SH-SY5Y (cell line): ENCODE measurements around the gene SNAI1.

Source experiments
- GATA2 ChIP-seq: IDR thresholded peaks from 2 replicates; pipeline ENCODE4 v1.6.1; 2011; ENCODE audit warnings: mild to moderate bottlenecking, low read depth, low read length
- GATA3 ChIP-seq: IDR thresholded peaks from 2 replicates; pipeline ENCODE4 v1.6.1; 2011; ENCODE audit warnings: low read depth, mild to moderate bottlenecking, low read length, moderate library complexity

SNAI1 gene

GRCh38 chr20:49982346-49983122, at the start of gene SNAI1:
Gene SNAI1, plus strand, starts transcription at chr20:49982980. Its CDS starts 80 bp downstream, at chr20:49983060.
- TF ChIP-seq GATA3: no peak
- TF ChIP-seq GATA2: no peak

DNA sequence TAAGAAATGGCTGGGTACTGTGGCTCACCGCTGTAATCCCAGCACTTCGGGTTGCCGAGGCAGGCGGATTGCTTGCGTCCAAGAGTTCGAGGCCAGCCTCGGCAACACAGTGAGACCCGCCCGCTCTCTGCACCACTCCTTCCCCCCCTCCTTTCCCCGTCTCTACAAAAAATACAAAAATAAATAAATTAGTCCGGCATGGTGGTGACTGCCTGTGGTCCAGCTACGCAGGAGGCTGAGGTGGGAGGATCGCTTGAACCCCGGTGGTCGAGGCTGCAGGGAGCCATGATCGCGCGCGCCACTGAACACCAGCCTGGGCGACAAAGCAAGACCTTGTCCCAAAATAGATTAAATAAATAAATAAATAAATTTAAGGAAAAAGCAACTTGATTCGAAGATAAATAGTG, 47.0 kb upstream of the SNAI1 start:
- TF ChIP-seq GATA3: no peak
- no peak for TF ChIP-seq GATA2

- TF ChIP-seq GATA2 (no peak), GATA3 (no peak)
These were observed 46.4 kb upstream of the SNAI1 start, which contains the start of gene RNF114 for GRCh38 chr20:49936153-49937026. Gene RNF114, plus strand, starts transcription at chr20:49936397. Its CDS starts 16 bp downstream, at chr20:49936413.

DNA sequence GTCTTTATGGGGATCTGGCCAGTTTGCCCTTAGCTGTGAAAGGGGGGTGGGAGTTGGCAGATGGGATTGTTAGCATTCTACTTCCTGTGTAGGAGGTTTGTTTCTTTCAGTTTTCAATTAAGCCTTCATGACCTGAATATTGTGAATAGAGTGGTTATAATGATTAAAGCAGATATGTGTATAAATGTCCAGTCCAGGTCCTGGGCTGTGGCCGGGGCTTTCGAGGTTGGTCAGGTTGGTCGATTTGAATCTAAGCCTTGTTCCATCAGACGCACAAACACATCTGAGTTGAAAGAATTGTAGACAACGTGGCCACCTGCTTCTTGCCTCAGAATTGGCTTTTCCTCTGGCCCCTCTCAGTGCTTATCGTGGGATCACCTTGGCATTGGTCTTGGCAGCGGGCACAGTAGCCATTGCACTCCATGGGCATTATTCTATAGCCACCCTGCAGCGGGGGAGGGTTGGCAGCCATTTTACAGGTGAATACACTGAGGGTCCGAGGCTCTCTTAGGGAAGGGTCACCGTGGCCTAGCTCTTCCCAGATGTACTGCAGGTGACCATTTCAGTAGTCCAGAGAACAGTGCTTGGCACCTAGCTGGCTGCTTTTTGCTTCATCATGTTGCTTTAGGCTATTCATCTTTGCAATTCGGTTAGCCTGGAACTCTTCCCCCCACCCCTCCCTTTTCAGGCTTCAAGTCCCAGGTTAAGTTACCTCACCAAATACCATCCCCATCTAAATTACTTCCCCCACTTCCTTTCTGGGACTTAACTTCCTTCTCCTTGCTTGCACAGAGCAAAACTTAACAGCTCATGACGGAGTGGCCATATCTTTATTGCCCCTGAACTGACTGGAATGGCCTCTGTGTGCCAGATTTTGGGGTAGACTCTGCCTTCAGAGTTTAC, 45.5 kb upstream of the SNAI1 start:
- TF ChIP-seq GATA2: no peak
- no peak for TF ChIP-seq GATA3

GRCh38 chr20:49938173-49939163, 44.3 kb upstream of the SNAI1 start:
- TF ChIP-seq GATA3: no peak
- TF ChIP-seq GATA2: no peak

DNA sequence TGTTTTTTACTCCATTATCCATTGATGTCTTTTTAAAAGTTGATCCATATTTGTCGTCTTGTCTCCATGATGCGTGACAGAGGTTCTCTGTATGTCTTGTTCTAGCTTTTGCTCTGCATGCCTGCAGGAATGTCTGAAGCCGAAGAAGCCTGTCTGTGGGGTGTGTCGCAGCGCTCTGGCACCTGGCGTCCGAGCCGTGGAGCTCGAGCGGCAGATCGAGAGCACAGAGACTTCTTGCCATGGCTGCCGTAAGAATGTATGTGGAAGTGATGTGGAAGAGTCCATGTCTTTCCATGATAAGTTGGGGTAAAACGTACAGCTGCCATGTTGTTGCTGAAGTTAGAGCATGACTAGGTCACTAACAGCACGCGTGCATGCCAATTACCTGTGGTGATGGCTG, 41.3 kb upstream of the SNAI1 start:
- TF ChIP-seq GATA3 (no peak), GATA2 (no peak)

DNA sequence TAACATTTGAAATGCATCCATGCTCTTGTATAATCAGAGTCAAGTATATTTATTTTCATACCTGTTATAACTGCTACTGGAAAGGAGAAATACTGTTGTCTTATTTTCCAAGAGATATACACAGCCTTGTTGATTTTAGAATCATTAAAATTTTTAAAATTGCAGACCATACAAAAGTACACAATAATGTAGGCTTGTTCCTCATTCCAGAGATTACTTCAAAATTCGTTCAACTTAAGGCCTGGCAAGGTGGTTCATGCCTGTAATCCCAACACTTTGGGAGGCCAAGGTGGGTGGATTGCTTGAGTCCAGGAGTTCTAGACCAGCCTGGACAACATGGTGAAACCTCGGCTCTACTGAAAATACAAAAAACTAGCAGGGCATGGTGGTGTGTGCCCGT, 40.5 kb upstream of the SNAI1 start:
- TF ChIP-seq GATA3 (no peak), GATA2 (no peak)

DNA sequence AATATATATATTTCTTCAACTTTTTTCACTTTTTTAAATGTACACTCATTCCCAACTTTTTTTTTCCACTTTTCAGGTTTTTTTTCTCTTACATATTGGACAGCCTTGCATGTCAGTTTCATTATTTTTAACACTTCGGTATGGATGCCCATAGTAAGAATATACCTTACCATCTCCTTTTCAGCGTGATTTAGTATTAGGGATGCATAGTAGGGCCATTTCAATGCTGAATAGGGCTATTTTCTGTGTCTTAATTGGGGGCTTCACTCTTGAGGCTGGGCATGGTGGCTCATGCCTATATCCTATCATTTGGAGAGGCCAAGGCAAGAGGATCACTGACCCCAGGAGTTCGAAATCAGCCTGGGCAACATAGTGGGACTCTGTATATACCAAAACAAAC, 39.8 kb upstream of the SNAI1 start:
- no peak for TF ChIP-seq GATA3
- no peak for TF ChIP-seq GATA2

- TF ChIP-seq GATA3 (no peak), GATA2 (no peak)
These were observed 37.5 kb upstream of the SNAI1 start for GRCh38 chr20:49945306-49945700.

- TF ChIP-seq GATA2 (no peak), GATA3 (no peak)
These were observed 36.9 kb upstream of the SNAI1 start for GRCh38 chr20:49945701-49946477.

- no peak for TF ChIP-seq GATA3
- TF ChIP-seq GATA2: no peak
These were observed 34.6 kb upstream of the SNAI1 start for GRCh38 chr20:49948178-49948577.

- no peak for TF ChIP-seq GATA3
- TF ChIP-seq GATA2: no peak
These were observed 33.8 kb upstream of the SNAI1 start for GRCh38 chr20:49948809-49949507.
